ENCODE measurements around the gene MINDY3.
"Not testable (repeated sequence)": the region's sequence is repeated elsewhere in the genome, so short reads cannot be mapped to it uniquely, and the experiment has no call there.

MINDY3 gene

DNA sequence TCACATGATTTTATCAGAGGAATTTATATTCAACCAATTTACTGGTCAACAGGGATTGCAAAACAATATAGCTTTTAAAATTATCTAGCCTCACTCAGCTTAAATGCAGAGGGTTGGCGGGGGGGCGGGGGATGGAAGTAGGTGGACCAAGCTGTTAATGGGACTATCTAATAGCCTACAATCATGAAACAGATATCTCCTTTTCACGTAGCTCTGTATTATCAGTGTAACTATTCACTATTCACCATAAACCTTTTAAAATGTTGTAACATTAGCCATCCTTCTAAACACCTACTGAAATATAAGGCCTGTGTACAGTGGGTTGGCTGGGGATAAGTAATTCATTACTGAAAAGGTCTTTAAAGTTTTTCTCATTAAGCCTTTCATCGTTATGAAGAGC lies 56.2 kb downstream of the MINDY3 start:
- DNase-seq: no peak

DNA sequence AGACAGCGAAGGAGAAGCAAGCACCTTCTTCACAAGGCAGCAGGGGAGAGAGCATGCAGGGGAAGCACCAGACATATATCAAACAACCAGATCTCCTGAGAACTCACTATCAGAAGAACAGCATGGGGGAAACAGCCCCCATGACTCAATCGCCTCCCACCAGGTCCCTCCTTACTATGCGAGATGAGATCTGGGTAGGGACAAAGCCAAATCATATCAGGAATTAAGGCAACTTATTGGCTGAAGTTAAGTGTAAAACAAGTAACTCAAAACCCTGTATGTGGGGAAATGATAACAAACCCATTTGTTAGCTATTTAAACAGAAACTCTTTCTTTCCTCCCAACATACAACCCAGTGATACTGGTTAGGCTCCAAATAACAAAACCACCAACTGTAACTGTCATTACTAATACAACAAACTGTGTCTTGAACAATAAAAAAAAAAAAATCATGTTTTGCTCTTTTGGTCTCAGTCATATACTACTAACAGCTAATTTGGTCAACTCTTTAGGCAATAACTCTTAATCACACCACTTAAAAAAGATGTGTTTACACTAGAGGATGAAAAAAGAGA lies 57.8 kb downstream of the MINDY3 start:
- DNase-seq: no peak

DNA sequence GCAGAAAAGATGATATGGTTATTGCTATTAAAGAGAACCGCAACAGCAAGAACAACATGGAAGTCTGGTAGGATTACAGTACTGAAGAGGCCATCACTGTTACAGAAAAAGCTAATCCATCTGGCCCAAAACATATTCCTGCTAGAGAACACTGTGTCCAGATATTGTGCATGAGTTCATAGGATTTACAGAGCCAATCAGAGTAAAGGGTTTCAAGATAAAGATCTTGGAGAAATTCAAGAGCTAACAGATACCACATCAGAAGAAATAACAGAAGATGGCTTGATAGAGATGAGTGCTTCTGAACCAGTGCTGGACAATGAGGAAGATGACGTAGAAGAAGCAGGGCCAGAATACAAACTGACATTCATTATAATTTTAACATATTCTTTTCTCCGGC lies 58.7 kb downstream of the MINDY3 start:
- DNase-seq: no peak

DNA sequence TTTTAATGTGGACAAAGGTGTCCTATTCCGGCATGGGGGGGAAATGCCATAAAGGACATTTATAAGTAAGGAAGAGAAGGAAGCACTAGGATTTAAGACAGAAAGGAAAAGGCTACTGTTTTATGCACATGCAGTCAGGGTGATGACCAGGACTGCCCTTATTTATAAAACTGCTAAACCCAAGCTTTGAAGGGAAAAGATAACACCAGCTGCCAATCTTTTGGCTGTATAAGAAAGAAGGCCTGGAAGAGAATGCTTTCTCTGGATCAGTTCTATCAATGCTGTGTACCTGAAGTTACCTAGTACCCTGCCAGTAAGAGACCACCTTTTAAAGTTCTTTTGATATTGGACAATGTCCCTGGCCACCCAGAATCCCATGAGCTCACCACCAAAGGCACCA lies 59.2 kb downstream of the MINDY3 start:
- DNase-seq: no peak

DNA sequence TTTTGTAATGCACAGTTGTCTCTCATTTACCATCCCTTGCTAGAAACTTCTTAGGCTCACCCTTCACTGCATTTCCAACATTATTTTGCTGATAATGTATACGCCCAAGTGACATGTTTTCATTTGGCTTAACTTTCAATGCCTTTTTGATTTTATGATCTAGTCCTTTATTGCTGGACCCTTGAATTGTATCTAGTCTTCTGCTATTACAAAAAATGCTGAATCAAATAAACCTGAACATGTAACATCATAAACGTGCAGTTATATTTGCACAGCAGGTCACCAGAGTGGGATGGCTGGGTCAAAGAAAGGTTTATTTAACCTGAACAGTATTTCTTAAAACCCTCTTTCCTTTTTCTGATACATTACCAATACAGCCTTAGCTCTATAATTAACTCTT lies 63.0 kb downstream of the MINDY3 start:
- DNase-seq: no peak

DNA sequence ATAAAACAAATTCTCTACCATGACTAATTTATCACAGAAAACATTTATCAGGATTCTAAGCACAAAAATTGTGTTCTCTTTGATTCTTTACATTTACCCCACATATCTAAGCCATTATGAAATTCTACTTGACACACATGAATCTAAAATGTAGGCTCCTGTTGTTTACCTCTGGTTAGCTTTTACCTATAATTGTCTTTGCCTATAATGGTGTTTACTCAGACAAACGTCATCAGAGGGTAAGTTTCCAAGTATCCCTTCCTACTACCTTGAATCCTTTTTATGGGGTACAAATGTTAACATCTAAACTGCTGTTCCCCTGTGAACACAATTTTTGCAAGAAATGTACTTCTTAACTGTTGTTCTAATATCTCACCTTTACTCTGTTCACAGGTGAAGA lies 63.5 kb downstream of the MINDY3 start:
- DNase-seq: no peak

DNA sequence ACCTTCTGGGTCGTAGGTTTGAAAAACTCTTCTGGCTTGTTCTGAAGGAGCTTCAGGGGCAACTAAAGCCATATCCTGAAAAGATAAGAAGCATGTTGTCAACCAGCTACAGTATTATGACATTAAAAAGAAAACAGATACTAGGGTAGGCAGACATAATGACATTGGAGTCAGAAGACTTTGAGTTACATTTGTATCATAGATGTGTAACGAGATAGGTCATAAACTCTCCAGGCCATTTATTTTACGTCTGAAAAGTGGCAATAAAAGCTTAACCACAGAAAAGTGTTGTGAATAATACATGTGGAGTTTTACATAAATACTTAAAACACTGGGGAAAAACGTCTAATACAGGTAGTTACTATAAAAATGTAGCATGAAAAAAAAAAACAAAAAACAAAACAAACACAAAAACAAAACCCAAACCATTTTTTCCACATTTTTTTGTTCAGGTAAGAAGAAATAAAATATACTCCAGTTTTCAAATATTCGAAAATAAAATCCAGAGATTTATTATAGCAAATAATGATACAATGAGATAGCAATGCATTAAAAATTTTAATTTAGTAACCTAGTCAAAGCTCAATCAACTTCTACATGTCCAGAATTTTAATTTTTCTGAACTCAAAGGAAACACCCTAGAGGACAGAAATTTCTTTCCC lies 64.1 kb downstream of the MINDY3 start:
- no peak for DNase-seq

DNA sequence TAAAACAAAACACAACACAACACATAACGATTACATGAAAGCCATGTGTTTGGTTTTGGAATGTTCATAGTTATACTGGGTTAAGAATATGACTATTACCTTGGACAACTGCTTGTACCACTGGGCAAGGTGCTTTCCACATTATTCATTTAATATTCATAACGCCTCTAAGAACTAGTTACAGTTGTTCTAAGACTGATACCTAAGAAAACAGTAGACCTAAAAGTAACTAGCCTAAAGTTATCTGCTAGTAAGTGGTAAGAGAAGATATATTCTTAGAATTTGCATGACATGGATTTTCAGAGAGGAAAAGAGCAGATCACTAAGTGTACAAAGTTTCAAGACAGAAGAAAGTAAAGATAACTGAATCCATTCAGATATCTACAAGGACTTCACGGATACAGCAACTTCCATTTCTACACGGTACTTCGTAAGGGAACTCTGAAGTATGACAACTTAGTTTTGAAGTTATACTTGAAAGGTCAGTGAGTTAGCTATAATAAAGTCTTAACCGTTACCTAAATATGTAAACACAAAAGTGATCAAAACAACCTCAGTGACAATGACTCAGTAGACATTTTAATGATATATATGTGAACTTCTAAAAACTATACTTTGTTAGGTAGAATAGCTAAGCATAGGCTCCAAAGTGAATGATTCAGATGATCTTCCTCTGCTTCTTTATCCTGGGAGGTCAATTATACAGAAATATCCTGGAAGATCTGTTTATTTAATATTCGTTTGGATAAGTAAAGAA lies 65.1 kb downstream of the MINDY3 start:
- no peak for DNase-seq

DNA sequence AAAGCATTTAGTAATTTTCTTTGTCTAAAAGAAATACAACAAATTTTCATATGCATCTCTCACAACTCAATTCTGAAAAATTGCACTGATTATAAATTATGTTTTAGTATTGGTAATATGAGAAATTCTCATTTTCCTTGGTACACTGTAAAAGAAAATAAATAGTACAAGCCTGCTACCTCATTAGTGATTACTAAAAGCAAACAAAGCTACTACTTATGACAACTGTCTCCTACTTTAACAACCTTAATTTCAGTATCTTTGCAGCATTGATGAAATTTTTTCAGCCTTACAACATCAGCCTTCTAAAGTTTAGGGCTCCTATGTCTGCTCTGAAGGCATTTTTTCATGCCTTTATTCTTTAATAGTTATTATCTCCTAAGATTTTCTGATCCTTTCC lies 65.7 kb downstream of the MINDY3 start:
- no peak for DNase-seq

DNA sequence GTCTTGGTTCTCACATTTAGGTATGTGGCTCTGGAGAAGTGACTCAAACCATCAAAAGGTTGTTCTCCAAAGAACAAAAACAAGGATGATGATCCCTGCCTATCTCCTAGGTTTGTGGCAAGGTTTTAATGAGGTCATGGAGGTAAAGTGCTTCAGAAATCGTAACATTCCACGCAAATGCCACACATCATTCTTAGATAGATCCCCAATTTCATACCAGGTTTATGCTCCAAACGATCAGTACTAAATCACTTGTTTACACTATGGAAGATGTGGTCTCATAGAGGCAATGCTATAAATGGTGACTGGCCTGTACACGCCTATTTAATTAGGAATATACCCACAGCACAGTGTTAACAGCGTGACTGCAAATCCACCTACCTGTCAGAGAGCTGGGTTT lies 66.6 kb downstream of the MINDY3 start:
- DNase-seq: no peak

DNA sequence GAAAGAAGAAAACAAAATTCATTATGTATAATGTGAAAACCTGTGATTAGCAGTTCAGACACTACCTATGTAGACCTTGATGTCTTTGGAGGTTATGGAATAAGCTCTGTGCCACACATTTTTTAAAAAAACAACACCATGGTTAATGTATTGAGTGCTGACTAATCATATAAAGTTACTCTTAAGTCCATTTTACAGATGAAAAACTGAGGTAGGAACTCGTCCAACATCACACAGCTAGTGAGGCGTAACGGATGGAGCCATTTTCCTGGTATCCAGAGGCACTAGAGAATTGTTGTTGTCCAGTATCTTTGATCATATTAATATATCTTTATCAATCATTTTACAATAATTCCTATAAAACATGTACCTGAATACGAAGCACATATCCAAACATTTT lies 67.5 kb downstream of the MINDY3 start:
- DNase-seq: no peak

DNA sequence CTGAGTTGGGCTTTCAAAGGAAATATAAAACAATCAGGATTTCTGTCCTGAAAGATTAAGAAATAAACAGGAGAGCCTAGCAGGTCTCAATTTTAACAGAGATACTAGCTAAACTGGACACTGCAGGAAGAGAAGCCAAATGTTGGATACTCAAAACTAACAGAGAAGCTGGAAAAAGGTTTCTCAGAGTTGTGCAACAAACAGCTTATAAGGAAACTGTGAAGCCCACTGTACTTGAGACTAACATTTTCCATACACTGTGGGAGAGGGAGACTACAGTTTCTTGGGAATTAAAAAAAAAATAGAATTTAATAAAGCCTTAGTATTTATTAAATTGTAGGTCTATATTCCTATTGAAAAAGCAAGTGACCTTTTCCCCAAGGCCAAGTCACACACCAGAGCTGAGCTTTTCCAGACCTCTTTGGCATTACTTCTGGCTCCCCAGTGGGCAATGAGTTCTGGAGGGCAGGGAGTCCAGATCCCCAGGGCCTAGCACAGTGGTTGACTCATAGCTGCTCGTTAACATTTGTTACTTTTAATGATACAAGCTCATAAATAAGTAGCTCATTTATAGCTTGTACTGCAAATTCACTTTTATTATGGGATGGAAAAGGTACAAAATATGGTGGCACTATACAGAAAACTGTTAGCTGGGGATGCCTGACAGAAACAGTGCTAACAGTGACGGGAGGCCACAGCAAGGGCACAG lies 68.3 kb downstream of the MINDY3 start:
- no peak for DNase-seq

DNA sequence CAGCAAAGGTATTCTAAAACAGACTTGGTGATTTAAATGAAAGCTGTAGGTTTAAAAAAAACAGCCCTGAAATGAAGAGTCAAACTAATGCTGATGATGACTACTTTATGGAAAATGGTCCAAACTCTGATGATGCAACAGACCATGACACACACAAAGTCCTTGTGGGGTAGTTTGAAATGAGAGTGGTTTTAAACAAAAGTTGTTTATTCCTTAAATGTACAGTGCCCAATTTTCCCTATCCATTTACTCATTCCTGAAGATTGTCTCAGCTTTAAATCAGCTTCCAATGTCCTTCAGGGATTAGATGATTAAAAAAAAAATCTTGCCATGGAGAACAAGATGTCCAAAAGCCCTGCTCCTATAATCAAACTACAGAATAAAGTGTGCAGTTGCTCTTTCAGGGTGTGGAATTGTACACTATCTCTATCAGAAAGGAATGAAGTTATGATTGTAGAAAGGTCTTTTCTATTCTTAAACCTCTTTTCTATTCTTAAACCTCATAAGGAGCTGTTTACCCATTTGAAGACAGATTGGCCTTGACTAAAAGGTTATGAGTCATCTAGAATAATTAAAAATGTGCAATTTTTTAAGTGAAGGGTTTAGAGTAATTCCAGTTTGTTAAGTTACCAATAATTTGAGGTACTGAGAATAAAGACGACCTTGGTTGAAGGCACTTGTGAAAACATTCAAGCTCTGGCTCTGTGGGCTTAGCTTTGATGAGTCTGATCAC lies 70.3 kb downstream of the MINDY3 start:
- DNase-seq: no peak

DNA sequence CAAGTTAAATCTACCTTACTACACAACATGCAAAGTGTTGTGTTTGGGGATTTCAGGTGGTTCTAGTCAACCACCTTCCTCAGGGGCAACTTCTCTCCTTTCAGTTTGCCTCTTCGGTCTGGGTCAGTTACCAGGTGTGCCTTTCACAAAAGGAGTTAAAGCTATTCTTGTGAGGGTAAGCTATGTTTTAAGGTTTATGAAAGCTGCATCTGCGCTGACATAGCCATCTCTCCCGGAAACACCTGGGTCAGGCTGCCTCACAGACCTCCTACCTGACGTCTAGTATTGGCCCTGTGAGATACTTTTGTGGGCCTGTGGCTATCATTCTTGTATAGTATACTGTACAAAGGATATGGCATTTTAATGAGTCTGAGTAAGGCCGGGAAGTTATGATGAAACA lies 72.9 kb downstream of the MINDY3 start:
- no peak for DNase-seq

DNA sequence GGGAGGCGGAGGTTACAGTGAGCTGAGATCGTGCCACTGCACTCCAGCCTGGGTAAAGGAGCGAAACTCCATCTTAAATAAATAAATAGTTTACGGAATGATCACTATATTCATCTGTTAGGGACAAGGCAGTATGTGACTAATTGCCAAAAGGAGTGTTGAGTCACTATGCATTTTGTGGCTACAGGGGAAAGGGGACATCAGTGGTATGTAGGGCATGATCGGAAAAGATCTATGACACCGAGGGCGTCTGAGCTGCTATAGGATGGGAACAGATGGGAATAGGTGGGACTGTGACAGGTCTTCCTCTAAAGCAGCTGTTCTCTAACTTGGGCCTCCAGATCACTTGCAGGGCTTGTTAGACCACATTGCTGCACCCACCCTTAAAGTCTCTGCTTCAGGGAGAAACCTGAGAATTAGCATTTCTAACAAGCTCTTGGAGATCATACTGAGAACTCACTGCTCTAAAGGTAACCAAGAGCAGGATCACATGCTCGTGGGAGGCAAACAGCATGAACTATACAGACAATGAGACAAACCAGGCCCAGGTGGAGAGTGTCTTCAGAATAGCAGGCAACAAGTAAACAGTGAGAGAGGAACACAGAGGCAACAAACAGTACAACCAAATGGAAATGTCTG lies 75.5 kb downstream of the MINDY3 start:
- no peak for DNase-seq

DNA sequence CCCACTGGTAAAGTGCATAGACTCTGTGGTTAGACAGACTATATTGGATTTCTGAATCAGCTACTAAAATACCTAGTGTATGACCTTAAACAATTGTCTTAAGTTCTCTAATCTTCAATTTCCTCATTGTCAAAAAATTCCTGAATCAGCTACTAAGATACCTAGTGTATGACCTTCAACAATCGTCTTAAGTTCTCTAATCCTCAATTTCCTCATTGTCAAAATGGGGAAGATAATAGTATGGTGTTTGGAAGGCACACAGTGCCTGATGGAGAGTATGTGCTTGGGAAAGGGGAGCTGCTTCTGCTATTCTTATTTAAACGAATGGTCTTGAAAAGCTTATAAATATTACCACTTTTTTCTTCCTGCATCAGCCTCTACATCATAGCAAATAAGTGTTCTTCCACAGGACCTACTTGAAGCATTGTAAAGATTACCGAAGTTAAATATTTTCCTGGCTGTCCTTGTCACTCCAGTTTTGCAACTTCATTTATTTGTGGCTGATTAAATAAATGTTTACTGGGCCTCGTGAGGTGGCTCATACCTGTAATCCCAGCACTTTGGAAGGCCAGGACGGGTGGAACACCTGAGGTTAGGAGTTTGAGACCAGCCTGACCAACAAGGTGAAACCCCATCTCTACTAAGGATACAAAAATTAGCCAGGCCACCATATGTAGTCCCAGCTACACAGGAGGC lies 76.2 kb downstream of the MINDY3 start:
- no peak for DNase-seq

DNA sequence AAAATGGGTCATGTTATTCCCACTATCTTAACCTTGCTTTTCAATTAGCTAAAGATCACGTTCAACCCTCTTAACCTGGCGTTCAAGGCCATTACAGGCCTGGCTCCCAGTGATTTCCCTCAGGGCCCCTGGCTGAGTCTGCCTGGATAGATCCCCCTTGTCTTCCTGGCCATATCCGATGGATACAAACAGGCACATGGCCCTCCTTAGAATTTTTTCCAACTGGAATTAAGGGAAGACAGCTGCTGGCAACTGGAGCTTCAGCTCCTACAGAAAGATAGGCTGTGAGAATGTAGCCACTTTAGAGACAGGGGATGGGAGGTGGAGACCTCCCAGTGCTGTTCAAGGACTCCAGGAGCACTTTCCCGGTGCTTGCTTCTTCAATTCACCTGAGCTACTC lies 77.5 kb downstream of the MINDY3 start:
- no peak for DNase-seq

DNA sequence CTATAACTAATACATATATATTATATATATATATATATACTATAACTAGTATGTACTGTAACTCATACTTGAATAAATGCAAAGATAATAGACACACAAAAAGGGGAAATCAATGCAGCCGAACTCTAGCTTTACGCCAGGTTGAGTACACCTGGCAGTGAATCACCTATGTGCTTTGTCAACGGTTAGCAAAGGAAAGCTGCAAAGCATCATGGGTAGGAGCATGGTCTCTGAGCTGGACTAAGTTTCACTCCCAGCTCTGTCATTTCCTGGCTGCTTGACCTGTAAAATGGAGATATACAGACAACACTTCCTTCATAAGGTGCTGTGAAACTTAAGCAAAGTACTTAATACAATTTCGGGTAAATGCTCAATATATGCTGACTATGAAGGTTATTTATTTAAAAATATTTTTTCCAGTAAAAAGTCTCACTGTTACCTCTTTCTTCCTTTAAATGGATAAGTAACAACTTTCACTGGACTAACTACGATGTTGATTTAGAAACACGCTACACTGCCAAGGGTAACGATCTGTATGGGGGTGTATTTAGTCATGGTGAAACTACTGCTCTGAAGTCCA lies 78.8 kb downstream of the MINDY3 start:
- no peak for DNase-seq

DNA sequence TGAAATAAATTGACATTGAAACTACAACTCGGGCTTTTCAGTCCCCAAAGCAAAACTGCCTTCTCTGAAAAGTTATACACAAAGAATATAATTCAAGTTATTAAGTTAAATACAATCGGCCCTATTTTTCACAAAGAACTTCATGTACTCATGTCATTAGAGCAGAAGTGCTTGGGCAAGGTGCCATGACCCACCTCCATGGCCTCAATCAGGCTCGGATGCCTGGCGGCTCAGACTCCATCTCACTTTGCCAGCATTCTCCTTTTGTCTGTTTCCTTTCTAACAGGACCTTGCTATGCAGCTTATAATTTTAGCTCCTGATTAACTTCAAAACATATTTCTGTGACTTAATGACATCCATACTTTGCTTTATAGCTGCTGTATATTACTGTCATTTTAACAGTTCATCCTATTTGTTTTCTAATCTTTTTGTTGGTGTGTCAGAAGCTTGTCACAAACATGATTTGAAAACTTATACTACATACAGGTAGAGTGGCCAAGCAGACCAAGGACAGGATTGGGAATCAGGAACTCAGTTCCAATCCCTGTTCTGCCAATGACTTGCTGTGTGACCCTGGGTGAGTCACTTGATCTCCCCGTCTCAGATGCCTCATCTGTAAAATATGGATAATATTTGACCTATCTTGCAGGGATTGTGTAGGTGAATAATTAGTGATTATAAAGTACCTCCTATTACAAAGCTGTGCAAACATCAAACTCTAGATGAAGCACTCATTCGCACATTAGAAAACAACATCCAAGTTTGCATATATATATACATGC lies 79.8 kb downstream of the MINDY3 start:
- DNase-seq: no peak

DNA sequence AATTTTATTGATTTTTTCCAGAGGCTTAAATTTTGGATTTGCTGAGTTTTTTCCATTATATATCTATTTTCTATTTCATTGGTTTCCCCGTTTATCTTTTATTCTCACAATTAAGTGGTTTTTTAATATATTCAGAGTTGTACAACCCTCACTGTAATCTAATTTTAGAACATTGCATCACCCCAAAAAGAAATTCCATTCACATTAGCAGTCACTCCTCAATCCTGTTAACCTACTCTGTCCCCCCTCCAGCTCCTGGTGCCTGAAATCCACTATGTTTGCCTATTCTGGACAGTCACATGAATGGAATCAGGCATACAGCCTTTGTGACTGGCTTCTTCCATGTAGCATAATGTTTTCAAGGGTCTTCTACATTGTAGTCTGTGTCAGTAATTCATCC lies 84.8 kb downstream of the MINDY3 start:
- DNase-seq: no peak

DNA sequence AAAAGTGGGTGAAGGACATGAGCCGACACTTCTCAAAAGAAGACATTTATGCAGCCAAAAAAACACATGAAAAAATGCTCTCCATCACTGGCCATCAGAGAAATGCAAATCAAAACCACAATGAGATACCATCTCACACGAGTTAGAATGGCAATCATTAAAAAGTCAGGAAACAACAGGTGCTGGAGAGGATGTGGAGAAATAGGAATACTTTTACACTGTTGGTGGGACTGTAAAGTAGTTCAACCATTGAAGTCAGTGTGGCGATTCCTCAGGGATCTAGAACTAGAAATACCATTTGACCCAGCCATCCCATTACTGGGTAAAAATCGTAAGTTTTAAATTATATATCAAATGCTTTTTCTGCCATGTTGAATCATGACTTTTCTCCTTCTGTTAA lies 85.8 kb downstream of the MINDY3 start:
- DNase-seq: not testable (repeated sequence)

Data from activated gamma-delta T cell treated with Interleukin-2 at 50 U/mL for 16 hours (primary cell).